H1 (cell line): ENCODE measurements around the gene GJA5. TPM values are rescaled to one million over a fixed set of nuclear protein-coding genes. Genes with fewer than 3 reads are reported as not detected.

Source experiments
- CTCF ChIA-PET: fragments of 300-600 bp; sonication (Branson Sonifier 250); formaldehyde crosslinking; loops from one replicate; lab custom pipeline; 2021; ENCODE audit not compliant: partially characterized antibody; lab: Charles Lee
- POLR2A ChIA-PET: fragments of 300-600 bp; sonication (Branson Sonifier 250); formaldehyde crosslinking; loops from one replicate; lab custom pipeline; 2021; ENCODE audit warnings: inconsistent platforms; ENCODE audit not compliant: partially characterized antibody; lab: Charles Lee
- DNase-seq, 2 experiments: peaks; one replicate each; pipeline versions ENCODE4 v3.0.0 to v3.0.0-alpha.2; 2010 to 2022; ENCODE audit warnings: low spot score in 2 of 2, low read depth in 1 of 2, mixed read lengths in 1 of 2
- FAIRE-seq: peaks from 2 replicates; lab custom pipeline; 2011; peaks lifted over from hg19 to GRCh38; lab: Jason Lieb, UNC
- H2AFZ ChIP-seq: 2 replicates; pipeline ENCODE4 v1.8.1; 2012; ENCODE audit warnings: low read length, inconsistent platforms
- H2AK5ac ChIP-seq: 2 replicates; pipeline ENCODE4 v1.6.1; 2013; ENCODE audit warnings: low read depth, low read length
- H2BK120ac ChIP-seq: replicated peaks from 2 replicates; pipeline ENCODE3; 2013; ENCODE audit warnings: low read depth, low read length, inconsistent platforms
- H2BK12ac ChIP-seq: 2 replicates; pipeline ENCODE4 v1.6.1; 2013; ENCODE audit warnings: low read depth, low read length
- H2BK15ac ChIP-seq: 2 replicates; pipeline ENCODE4 v1.6.1; 2013; ENCODE audit warnings: low read length
- H2BK20ac ChIP-seq: 2 replicates; pipeline ENCODE4 v1.6.1; 2013; ENCODE audit warnings: low read length
- H2BK5ac ChIP-seq: 2 replicates; pipeline ENCODE4 v1.6.1; 2013; ENCODE audit warnings: low read depth, low read length
- H3K14ac ChIP-seq: 2 replicates; pipeline ENCODE4 v1.6.1; 2013; ENCODE audit warnings: inconsistent platforms; ENCODE audit not compliant: insufficient read length
- H3K18ac ChIP-seq: 2 replicates; pipeline ENCODE4 v1.6.1; 2013; ENCODE audit warnings: low read length; ENCODE audit errors: extremely low read depth
- H3K23ac ChIP-seq: 2 replicates; pipeline ENCODE4 v1.6.1; 2013; ENCODE audit warnings: inconsistent platforms; ENCODE audit not compliant: insufficient read length
- H3K23me2 ChIP-seq: 2 replicates; pipeline ENCODE4 v1.6.1; 2013; ENCODE audit warnings: low read depth, low read length
- H3K27ac ChIP-seq: 2 replicates; pipeline ENCODE4 v1.6.1; 2011; ENCODE audit warnings: low read depth, low read length, inconsistent platforms
- H3K27me3 ChIP-seq, 4 experiments: replicated peaks in 1 of 4; 1 replicate in 1 of 4; 2 replicates in 3 of 4; pipeline versions ENCODE4 v1.6.1 to v1.8.1; 2011 to 2013; ENCODE audit warnings: low read length in 3 of 4, mild to moderate bottlenecking in 3 of 4, inconsistent platforms in 2 of 4, mixed read lengths in 2 of 4, moderate library complexity in 1 of 4; ENCODE audit not compliant: control insufficient read depth in 3 of 4, insufficient read depth in 3 of 4; ENCODE audit errors: extremely low read depth in 1 of 4
- H3K36me3 ChIP-seq, 4 experiments: 2 replicates each; pipeline versions ENCODE4 v1.6.1 to v1.8.1; 2011 to 2013; ENCODE audit warnings: mild to moderate bottlenecking in 4 of 4, low read length in 3 of 4, moderate library complexity in 2 of 4, control low read depth in 1 of 4, inconsistent platforms in 1 of 4; ENCODE audit not compliant: insufficient read depth in 4 of 4, control insufficient read depth in 2 of 4
- H3K4ac ChIP-seq: replicated peaks from 2 replicates; pipeline ENCODE3; 2013; ENCODE audit warnings: low read length, low read depth, mixed read lengths, inconsistent platforms; ENCODE audit not compliant: insufficient read length
- H3K4me1 ChIP-seq, 4 experiments: replicated peaks in 1 of 4; 1 replicate in 1 of 4; 2 replicates in 3 of 4; pipeline versions ENCODE4 v1.6.1 to v1.8.1; 2011 to 2013; ENCODE audit warnings: low read length in 3 of 4, inconsistent platforms in 2 of 4, mixed read lengths in 1 of 4; ENCODE audit not compliant: insufficient read depth in 4 of 4, control insufficient read depth in 3 of 4
- H3K4me2 ChIP-seq, 2 experiments: 2 replicates each; pipeline versions ENCODE4 v1.6.1 to v1.8.1; 2011 to 2013; ENCODE audit warnings: low read depth in 2 of 2, low read length in 2 of 2, control low read depth in 1 of 2, inconsistent platforms in 1 of 2, mild to moderate bottlenecking in 1 of 2; ENCODE audit not compliant: insufficient read depth in 1 of 2
- H3K4me3 ChIP-seq, 4 experiments: fragments of 200-600, 300-600 bp in 1 of 4; sonication (generic), shearing (Covaris generic), sonication (Bioruptor Twin) in 1 of 4; 2 replicates each; pipeline versions ENCODE4 v1.5.1 to v1.8.1; 2011 to 2016; ENCODE audit warnings: low read length in 4 of 4, low read depth in 3 of 4, control low read depth in 2 of 4, inconsistent platforms in 2 of 4, mild to moderate bottlenecking in 2 of 4, mixed read lengths in 1 of 4, moderate library complexity in 1 of 4; ENCODE audit not compliant: insufficient read depth in 2 of 4; ENCODE audit errors: extremely low read depth in 1 of 4
- H3K56ac ChIP-seq: replicated peaks from 2 replicates; pipeline ENCODE3; 2013; ENCODE audit warnings: low read depth, mild to moderate bottlenecking, mixed read lengths, low read length, inconsistent platforms; ENCODE audit not compliant: insufficient read length
- H3K79me1 ChIP-seq: 2 replicates; pipeline ENCODE4 v1.6.1; 2013; ENCODE audit warnings: low read depth, low read length, control low read depth
- H3K79me2 ChIP-seq, 2 experiments: 2 replicates each; pipeline versions ENCODE4 v1.6.1 to v1.8.1; 2012 to 2013; ENCODE audit warnings: low read length in 2 of 2, mild to moderate bottlenecking in 2 of 2, inconsistent platforms in 1 of 2; ENCODE audit not compliant: insufficient read depth in 2 of 2, control insufficient read depth in 1 of 2
- H3K9ac ChIP-seq, 4 experiments: replicated peaks in 1 of 4; 1 replicate in 1 of 4; 2 replicates in 3 of 4; pipeline versions ENCODE4 v1.6.1 to v1.8.1; 2011 to 2013; ENCODE audit warnings: low read depth in 3 of 4, low read length in 3 of 4, control low read depth in 2 of 4, mild to moderate bottlenecking in 2 of 4, moderate library complexity in 2 of 4, inconsistent platforms in 1 of 4; ENCODE audit errors: extremely low read depth in 1 of 4
- H3K9me3 ChIP-seq, 2 experiments: 2 replicates each; pipeline versions ENCODE4 v1.6.1 to v1.8.1; 2012 to 2013; ENCODE audit warnings: mild to moderate bottlenecking in 2 of 2, moderate library complexity in 2 of 2, control low read depth in 1 of 2, inconsistent platforms in 1 of 2, low read depth in 1 of 2, low read length in 1 of 2, mixed read lengths in 1 of 2; ENCODE audit not compliant: insufficient read depth in 2 of 2
- H4K20me1 ChIP-seq, 2 experiments: replicated peaks in 1 of 2; 2 replicates each; pipeline versions ENCODE3 to v1.8.1; 2011 to 2013; ENCODE audit warnings: inconsistent platforms in 2 of 2, low read length in 2 of 2, mild to moderate bottlenecking in 1 of 2; ENCODE audit not compliant: insufficient read depth in 2 of 2, control insufficient read depth in 1 of 2
- H4K5ac ChIP-seq: 2 replicates; pipeline ENCODE4 v1.6.1; 2013; ENCODE audit warnings: low read length, low read depth, mixed read lengths, inconsistent platforms; ENCODE audit not compliant: insufficient read length
- H4K8ac ChIP-seq: 2 replicates; pipeline ENCODE4 v1.8.0; 2013; ENCODE audit warnings: mild to moderate bottlenecking, moderate library complexity, low read length, inconsistent platforms; ENCODE audit not compliant: insufficient read depth; ENCODE audit errors: extremely low read depth
- H4K91ac ChIP-seq: replicated peaks from 2 replicates; pipeline ENCODE3; 2013; ENCODE audit warnings: low read length, mixed read lengths, inconsistent platforms; ENCODE audit not compliant: insufficient read length
- CBX8 ChIP-seq: fragments of 300-800, 300-1000 bp; sonication (generic); IDR thresholded peaks from 2 replicates; pipeline ENCODE4 v1.7.1; 2016; ENCODE audit warnings: low read depth, low read length, borderline replicate concordance
- CEBPB ChIP-seq: IDR thresholded peaks from 2 replicates; pipeline ENCODE4 v1.6.1; 2012; ENCODE audit warnings: low read depth, low read length
- CTBP2 ChIP-seq: IDR thresholded peaks from 2 replicates; pipeline ENCODE4 v1.7.0; 2011; ENCODE audit warnings: borderline replicate concordance, mild to moderate bottlenecking, moderate library complexity, mixed read lengths, low read length; ENCODE audit not compliant: insufficient read depth, insufficient read length
- FOSL1 ChIP-seq: IDR thresholded peaks from 2 replicates; pipeline ENCODE4 v1.6.1; 2011; ENCODE audit warnings: mild to moderate bottlenecking, low read depth, low read length, moderate library complexity; ENCODE audit not compliant: insufficient read depth
- JUND ChIP-seq: IDR thresholded peaks from 2 replicates; pipeline ENCODE4 v1.6.1; 2011; ENCODE audit warnings: mild to moderate bottlenecking, improper control_type of control experiment, low read length
- KDM1A ChIP-seq: fragments of 200-600, 300-600 bp; sonication (generic); IDR thresholded peaks from 2 replicates; pipeline ENCODE4 v1.7.1; 2016; ENCODE audit warnings: mild to moderate bottlenecking, low read length, borderline replicate concordance
- KDM5A ChIP-seq: fragments of 200-600 bp; IDR thresholded peaks from 2 replicates; pipeline ENCODE4 v1.7.1; 2012; ENCODE audit warnings: mild to moderate bottlenecking, low read length, inconsistent platforms, mixed read lengths
- RXRA ChIP-seq: IDR thresholded peaks from 2 replicates; pipeline ENCODE4 v1.6.1; 2011; ENCODE audit warnings: low read depth, mild to moderate bottlenecking, low read length, moderate library complexity; ENCODE audit not compliant: insufficient read depth
- TAF7 ChIP-seq: optimal IDR thresholded peaks from 2 replicates; pipeline ENCODE3; 2011; ENCODE audit warnings: low read depth, mild to moderate bottlenecking, inconsistent platforms, low read length, moderate library complexity, borderline replicate concordance
- WGBS, 2 experiments: shearing (Covaris generic) in 1 of 2; methylation state at CpG; one replicate each; pipeline versions ENCODE4 v1.1.6 to v1.1.7; 2013 to 2015; ENCODE audit warnings: low lambda C conversion rate in 2 of 2, mixed read lengths in 2 of 2, inconsistent platforms in 1 of 2, low coverage in 1 of 2, missing lambda C conversion rate in 1 of 2; ENCODE audit not compliant: insufficient replicate concordance in 2 of 2, insufficient coverage in 1 of 2, insufficient read length in 1 of 2; ENCODE audit errors: extremely low coverage in 1 of 2, missing lambda C conversion rate in 1 of 2; 5-methylcytosine and 5-hydroxymethylcytosine counted together
- polyA plus RNA-seq, 7 experiments: library from polyadenylated mRNA; depleted of rRNA in 3 of 7; stranded (reverse) in 5 of 7; unstranded in 2 of 7; fragments of >200 nt in 5 of 7; fragments of 200-250 nt in 2 of 7; gene quantifications; 1 replicate in 5 of 7; 2 replicates in 1 of 7; 4 replicates in 1 of 7; pipeline versions ENCODE4 v1.2.1 to v1.2.3, GENCODE V29; 2011 to 2013; ENCODE audit warnings: missing spikeins in 2 of 7, mixed read lengths in 2 of 7
- total RNA-seq: library from RNA; stranded (reverse); fragmentation: NEBNext Ultra II Directional; extraction: Animal tissue kit (Norgen Biotek cat#: 25700); gene quantifications from 2 replicates; pipeline ENCODE4 v1.2.1, GENCODE V29; 2021
- TF ChIP-seq, protein P1 (sequence below): IDR thresholded peaks from 2 replicates; pipeline ENCODE4 v1.6.1; 2012; ENCODE audit warnings: inconsistent platforms
- TF ChIP-seq, protein P2 (sequence below), 3 experiments: IDR thresholded peaks; 1 replicate in 2 of 3; 2 replicates in 1 of 3; pipeline versions ENCODE4 v1.5.1 to v1.6.1; 2011; ENCODE audit warnings: low read length in 3 of 3, mild to moderate bottlenecking in 3 of 3, inconsistent platforms in 2 of 3, low read depth in 1 of 3, moderate library complexity in 1 of 3; ENCODE audit not compliant: insufficient read depth in 1 of 3; ENCODE audit errors: control extremely low read depth in 1 of 3

GJA5 gene
- total and polyA plus RNA-seq, 2 of the 8 experiments (the other 6 are each of a cell fraction or from before 2014, with no cell fraction given) = 1.2 to 2.7 TPM

DNA sequence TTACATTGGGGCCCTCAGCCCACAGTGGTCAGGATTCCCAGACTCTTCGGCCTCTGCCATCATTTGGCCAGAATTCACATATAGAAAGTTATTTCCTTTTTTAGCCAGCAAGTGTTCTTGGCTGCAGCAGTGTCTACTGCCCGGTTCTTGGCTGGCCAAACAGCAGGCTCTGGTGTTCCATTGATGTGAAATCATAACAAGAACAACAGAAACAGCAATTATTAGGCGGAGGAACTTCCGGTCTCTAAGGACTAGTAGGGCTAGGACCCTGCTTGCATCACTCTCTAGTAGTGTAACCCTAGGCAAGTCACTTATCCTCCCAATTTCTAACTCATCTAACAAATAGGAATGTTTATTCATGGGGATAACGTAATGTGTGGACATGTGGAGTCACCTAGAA lies 8.7 kb upstream of the GJA5 start:
- H3K79me2 ChIP-seq = no peaks in the 10 kb centered on the region
- no peak overlapping the region for H2BK120ac ChIP-seq
- CTCF ChIA-PET = no interaction called here
- H3K27ac ChIP-seq = no peak overlapping the region
- no peak overlapping the region for H2BK15ac ChIP-seq
- H3K56ac ChIP-seq = no peak overlapping the region
- H3K4me3 ChIP-seq = no peak overlapping the region
- H3K79me1 ChIP-seq = no peaks in the 10 kb centered on the region
- no peak overlapping the region for H3K23ac ChIP-seq
- no peak overlapping the region for H3K14ac ChIP-seq
- H4K20me1 ChIP-seq = no peaks in the 10 kb centered on the region
- H2BK20ac ChIP-seq = no peak overlapping the region
- H3K18ac ChIP-seq = no peak overlapping the region
- no peak overlapping the region for H4K91ac ChIP-seq
- H4K8ac ChIP-seq = no peak overlapping the region
- no peak overlapping the region for H3K4ac ChIP-seq
- H4K5ac ChIP-seq = no peak overlapping the region
- H2BK5ac ChIP-seq = no peak overlapping the region
- no peak overlapping the region for H3K4me2 ChIP-seq
- 0 out of 2 replicates have a peak, but pooled peaks cover 3% of the 10 kb centered on the region for H3K23me2 ChIP-seq
- H3K9ac ChIP-seq = no peak overlapping the region
- 91% methylated on average over 5 of the region's 5 CpGs; no CpG with 5 or more reads in 1 of the 2 experiments for WGBS, 2 experiments
- FAIRE-seq (no peak), DNase-seq (no peak)
- peaks cover 0 to 2% (median 0%) of the 10 kb centered on the region in 4 experiments; a peak in 1 of 7 replicates for H3K27me3 ChIP-seq
- no peaks in the 10 kb centered on the region for H3K36me3 ChIP-seq
- TF ChIP-seq KDM5A (no peak), CEBPB (no peak), RXRA (no peak), KDM1A (no peak), TAF7 (no peak), FOSL1 (no peak), CTBP2 (no peak), CBX8 (no peak), JUND (no peak)
- TF ChIP-seq, protein P1, sequence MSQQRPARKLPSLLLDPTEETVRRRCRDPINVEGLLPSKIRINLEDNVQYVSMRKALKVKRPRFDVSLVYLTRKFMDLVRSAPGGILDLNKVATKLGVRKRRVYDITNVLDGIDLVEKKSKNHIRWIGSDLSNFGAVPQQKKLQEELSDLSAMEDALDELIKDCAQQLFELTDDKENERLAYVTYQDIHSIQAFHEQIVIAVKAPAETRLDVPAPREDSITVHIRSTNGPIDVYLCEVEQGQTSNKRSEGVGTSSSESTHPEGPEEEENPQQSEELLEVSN = no peak
- TF ChIP-seq, protein P2, sequence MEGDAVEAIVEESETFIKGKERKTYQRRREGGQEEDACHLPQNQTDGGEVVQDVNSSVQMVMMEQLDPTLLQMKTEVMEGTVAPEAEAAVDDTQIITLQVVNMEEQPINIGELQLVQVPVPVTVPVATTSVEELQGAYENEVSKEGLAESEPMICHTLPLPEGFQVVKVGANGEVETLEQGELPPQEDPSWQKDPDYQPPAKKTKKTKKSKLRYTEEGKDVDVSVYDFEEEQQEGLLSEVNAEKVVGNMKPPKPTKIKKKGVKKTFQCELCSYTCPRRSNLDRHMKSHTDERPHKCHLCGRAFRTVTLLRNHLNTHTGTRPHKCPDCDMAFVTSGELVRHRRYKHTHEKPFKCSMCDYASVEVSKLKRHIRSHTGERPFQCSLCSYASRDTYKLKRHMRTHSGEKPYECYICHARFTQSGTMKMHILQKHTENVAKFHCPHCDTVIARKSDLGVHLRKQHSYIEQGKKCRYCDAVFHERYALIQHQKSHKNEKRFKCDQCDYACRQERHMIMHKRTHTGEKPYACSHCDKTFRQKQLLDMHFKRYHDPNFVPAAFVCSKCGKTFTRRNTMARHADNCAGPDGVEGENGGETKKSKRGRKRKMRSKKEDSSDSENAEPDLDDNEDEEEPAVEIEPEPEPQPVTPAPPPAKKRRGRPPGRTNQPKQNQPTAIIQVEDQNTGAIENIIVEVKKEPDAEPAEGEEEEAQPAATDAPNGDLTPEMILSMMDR (IDR thresholded peaks at IDR 0.05; ENCODE audit: control extremely low read depth in 1 of 3, insufficient read depth in 1 of 3, low read depth in 1 of 3, low read length in 3 of 3) = no peak
- no peaks in the 10 kb centered on the region for H3K9me3 ChIP-seq
- peaks cover 0 to 9% (median 0%) of the 10 kb centered on the region in 4 experiments; a peak in 3 of 7 replicates for H3K4me1 ChIP-seq
- POLR2A ChIA-PET = no interaction called here
- H2AFZ ChIP-seq = no peak overlapping the region
- H2BK12ac ChIP-seq = 0 out of 2 replicates have a peak overlapping the region, but pooled peaks have one; percentile 31
- no peak overlapping the region for H2AK5ac ChIP-seq
